DMS79 (cell line): Measurements from ENCODE around the gene C4orf17.

Experiments used
- DNase-seq: peaks from one replicate; lab custom pipeline; 2025; lab: John Stamatoyannopoulos, UW

Gene C4orf17

DNA sequence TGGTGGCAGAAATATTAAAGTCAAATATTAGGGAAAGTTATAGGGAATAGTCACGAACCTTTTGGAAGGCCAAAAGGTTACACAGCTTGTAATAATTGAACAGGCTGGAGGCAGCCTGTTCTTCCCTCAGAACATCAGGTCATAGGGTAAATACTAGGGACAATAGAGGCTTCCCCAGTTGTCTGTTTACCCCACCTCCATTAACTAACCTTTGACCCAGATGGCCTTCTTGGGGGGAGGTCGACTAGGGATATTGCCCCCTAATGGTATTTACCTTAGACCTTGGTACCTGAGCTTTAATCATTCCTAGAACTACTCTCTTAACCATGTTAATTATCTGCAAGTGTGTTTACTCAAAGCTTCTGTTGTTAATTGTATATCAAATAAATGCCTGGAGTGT is 26.0 kb downstream of the C4orf17 start:
- no peak for DNase-seq

DNA sequence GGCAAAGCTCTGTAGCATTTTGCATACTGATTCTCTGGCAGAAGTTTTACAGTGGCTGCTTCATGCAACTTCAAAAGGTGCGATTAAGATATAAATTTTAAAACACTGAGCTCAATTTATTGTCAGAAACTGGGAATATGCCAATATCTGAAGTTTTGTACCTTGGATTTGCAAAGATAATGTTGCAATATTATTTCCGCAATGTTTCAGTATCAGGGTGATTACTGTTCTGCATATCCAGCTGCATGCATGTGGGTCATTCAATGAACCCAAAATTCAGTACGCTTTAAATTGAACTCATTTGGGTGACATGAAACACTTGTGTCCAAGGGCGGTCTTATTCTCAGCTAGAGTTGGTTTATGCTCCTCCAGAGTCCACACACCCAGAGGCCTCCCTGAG is 26.9 kb downstream of the C4orf17 start:
- no peak for DNase-seq

- DNase-seq = no peak
Observed at GRCh38 chr4:99540277-99540939, 29.6 kb downstream of the C4orf17 start.

GRCh38 chr4:99552872-99553271 is 42.1 kb downstream of the C4orf17 start:
- no peak for DNase-seq

GRCh38 chr4:99563310-99564186 is 52.7 kb downstream of the C4orf17 start, which contains the start of gene TRMT10A:
TRMT10A (minus strand) TSS chr4:99564039; CDS start chr4:99559338, 4,701 bp downstream.
- DNase-seq = peak; percentile 74

GRCh38 chr4:99564921-99565320 is 54.1 kb downstream of the C4orf17 start:
- no peak for DNase-seq

- no peak for DNase-seq
Observed at GRCh38 chr4:99571883-99572282, 61.1 kb downstream of the C4orf17 start.

GRCh38 chr4:99572527-99573240 is 61.9 kb downstream of the C4orf17 start:
- no peak for DNase-seq

DNA sequence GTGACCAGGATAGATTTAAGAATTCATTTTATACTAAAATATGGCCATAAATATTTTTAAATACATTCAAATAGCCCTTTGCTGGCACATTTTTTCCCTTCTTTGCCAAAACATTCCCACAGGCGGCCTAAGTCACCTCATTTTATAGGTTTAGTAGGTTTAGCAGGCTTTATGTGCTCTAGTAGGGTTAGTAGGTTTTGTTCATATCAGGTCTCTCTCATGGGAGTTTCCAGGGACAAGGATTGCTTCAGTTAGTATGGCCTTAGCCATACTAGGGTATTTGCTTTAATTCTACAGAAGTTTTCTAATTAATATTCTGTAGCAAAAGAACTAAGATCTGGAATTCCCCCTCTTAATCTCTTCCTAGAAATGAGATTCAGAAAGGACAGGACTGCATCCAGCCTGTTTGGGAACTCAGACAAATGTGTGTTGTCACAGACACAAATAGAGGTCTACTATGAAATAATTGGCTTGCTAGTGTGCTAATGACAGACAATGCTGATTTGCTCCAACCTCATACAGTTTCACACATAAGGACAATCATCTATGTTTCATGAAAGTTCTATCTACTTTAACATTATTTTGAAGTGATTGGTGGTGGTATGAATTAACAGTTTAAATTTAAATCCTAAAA is 63.0 kb downstream of the C4orf17 start:
- DNase-seq = no peak

- no peak for DNase-seq
Observed at GRCh38 chr4:99574530-99575324, 63.9 kb downstream of the C4orf17 start, which contains the start of gene MTTP. MTTP (plus strand) TSS chr4:99574824; CDS start chr4:99574910, 86 bp downstream.

DNA sequence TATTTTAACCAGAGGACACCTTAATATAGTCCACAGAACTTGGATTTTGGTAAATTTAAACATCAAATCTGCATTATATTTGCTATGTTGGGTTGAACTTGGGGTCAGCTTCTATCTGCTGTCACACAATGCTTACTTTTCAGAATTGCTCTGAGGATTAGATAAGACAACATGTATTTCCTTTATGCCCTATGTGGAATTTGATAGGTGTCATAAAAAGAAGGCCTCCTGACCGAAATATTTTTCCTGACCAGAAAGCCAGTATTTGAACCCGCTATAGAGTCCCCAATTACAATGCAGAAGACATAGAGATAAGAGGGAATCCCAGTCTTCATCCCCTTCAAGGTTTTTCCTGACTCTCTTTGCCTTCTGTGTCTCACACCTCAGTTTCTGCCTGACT is 67.9 kb downstream of the C4orf17 start:
- no peak for DNase-seq

DNA sequence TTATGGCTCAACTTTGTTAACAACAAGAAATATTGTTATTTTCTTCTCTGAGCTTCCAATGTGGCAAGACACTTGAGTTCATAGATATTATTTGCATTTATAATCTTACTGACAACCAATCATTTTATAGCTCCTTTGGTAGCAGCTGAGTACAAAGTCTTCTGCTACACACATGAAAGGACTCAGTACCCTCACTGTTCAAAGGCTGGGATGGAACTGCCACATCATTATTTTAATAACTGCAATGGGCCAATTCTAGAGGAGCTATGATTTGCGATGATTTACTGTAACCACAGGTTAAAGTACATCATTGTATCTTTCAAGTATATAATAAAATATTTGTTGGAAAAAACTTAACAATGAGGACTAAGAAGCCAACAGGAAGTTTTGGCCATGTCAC is 74.7 kb downstream of the C4orf17 start:
- no peak for DNase-seq

DNA sequence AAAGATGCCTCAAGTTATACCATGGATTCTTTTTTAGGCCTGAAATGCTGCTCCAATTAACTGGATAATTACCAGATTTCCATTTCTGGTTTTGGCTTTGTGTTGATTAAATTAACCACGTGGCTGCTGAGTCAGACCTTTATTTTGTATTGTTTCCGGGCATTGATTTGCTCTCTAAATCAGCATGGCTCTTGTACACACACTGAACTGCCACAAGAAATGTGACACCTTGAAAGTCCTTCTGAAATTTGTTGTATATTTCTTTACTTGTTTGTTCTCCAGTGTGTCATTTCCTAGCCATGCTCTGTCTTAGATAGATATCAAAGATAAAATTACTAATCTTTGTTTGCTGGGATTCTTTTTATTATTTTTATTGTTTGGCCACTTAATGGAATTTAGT is 75.5 kb downstream of the C4orf17 start:
- no peak for DNase-seq

- no peak for DNase-seq
Observed at GRCh38 chr4:99586797-99587196, 76.0 kb downstream of the C4orf17 start.

- no peak for DNase-seq
Observed at GRCh38 chr4:99587309-99587708, 76.5 kb downstream of the C4orf17 start.

- no peak for DNase-seq
Observed at GRCh38 chr4:99587803-99588202, 77.0 kb downstream of the C4orf17 start.

GRCh38 chr4:99591757-99592156 is 80.9 kb downstream of the C4orf17 start:
- no peak for DNase-seq
